HG03571 (cell line): ENCODE measurements around the gene DIP2C.
"Not testable (repeated sequence)": the region's sequence is repeated elsewhere in the genome, so short reads cannot be mapped to it uniquely, and the experiment has no call there.

ENCODE experiments used
- ATAC-seq: cut with Tn5 transposase; IDR thresholded peaks from one replicate; pipeline ENCODE4 v1.9.1; 2021; ENCODE audit not compliant: unreplicated experiment

The DIP2C gene

DNA sequence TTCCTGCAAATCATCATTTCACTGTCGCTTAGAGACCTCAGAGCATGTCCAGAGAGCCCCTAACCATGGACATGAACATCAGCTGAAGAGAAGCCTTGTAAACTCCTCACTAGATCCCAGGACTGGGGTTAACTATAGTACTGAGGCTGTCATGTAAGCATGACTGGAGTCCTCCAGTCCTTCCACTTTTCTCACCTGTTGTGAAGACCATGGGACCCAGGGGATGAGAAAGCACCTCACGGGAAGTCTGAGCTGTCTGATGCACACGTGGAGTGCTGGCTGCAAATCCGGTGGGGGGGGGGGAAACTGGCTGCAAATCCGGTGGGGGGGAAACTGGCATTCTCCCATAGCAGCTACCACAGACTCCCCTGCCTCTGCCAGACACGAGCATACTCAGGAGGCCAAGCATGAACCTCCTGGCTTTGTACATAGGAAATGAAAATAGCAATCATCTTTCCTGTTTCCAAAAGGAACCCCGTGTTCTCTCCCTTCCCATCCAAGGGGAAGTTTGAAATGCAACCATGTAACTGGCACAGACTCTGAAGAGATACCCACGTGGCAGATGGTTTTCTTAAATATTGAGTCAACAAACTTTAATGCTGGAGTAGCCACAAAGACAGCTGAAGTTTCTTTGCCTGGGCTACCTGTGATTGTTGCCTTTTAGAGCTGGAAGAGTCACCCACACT lies 292.8 kb downstream of the DIP2C start:
- ATAC-seq = no peak

DNA sequence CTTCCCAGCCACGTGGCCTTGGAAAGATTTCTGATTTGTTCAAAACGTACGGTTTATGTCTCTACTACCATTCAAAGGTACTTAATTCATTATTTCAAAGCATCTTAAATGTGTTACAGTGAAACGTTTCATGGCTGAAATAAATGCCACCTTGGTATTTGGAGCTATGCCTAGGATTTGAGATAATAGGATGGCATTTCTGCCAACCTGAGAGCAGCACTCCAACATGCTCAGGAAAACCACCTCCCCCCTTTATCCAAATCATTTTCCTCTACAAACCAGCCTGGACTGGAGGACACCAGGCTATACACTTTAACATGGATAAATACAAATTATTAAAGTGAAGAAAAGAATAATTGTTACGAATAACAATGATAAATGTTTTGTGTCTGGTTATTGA lies 293.4 kb downstream of the DIP2C start:
- no peak for ATAC-seq

DNA sequence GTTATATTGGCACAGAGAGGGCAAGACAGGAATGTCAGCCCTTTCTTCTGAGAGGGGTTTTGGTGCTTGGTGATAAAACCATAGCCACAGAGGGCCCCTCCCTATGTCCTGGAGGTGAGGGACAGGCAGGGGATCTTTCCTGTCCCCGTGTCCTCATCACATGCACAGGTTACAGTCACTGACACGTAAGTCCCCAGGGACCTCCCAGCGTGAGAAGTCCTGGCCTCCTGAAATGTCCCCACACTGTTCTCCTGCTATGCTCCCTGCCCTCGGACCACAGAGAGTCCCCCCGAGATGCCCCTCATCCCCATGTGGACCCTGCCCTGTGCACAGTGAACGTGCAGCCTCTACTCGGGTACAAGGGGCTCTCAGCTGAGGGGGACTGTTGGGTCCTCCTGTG lies 293.8 kb downstream of the DIP2C start:
- ATAC-seq = no peak

- ATAC-seq = not testable (repeated sequence)
Measured at GRCh38 chr10:394439-395101, 294.9 kb downstream of the DIP2C start.

- no peak for ATAC-seq
Measured at GRCh38 chr10:393787-394438, 295.6 kb downstream of the DIP2C start.

- no peak for ATAC-seq
Measured at GRCh38 chr10:393106-393745, 296.2 kb downstream of the DIP2C start.

DNA sequence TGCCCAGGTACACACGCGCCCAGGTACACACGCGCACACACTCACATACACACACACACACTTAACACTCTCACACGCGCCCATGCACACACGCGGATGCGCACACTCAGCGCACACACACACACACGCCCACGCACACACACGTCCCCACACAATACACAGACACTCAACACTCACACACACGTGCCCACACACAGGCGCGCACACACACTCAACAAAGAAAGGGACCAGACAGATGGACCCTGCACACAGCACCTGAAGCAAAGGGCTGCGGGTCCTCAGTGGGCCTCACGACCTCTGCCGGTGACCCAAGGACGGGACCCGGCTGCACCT lies 296.8 kb downstream of the DIP2C start:
- no peak for ATAC-seq

DNA sequence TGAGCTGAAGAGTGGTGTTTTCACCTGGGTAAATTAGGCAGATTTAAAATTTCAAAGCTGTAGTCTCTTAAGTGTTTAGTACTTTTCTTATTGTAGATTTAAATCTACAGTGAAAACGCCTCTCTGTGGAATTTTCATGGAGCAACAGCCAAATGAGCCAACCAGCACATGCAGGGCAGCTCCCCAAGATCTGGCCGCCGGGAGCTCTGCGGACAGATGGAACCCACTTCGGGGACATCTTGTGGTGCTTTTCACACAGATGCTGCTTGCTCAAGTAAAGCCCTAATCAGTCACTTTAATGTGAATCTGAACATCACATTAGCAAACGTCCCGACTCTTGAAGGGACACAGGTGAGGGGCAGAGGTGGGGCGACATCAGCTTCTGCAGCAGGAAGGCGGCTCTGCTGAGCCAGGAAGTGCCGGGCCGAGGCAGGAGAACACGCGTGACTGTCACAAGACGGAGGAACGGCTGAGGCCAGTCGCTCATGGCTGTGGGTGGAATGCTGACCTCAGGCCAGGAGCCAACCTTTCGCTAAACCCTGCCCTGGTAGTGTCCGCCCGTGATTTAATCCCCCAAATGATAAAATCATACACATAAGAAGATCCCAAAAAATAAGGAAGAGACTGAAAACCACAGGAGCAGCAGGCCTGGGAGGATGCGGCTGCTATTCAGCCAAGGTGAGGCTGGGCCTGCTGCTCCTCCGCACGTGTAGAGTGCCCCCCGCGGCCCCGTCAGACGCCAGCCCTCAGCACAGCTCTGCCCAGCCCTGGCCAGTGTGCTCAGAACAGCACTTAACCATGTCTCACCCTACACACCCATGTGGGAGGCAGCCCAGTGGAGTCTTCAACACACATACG lies 297.4 kb downstream of the DIP2C start:
- no peak for ATAC-seq

DNA sequence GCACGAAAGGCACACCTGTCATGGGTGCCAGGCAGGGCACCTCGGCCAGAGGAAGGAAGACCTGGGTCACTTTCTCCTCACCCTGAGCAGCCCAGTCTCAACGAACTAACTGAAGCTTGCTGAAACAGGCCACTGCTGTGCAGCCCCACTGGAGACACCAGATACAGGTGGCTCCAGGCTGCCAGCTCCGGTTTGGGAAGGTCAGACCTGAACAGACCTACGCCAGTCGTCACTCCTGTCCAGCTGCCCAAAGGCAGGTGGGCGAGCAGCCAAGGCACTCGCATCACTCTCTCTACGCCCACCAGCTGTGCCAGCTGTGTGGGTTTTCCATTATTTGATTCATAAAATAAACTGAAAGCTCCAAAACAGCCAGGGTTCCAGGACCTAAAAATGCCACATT lies 298.2 kb downstream of the DIP2C start:
- ATAC-seq = no peak

DNA sequence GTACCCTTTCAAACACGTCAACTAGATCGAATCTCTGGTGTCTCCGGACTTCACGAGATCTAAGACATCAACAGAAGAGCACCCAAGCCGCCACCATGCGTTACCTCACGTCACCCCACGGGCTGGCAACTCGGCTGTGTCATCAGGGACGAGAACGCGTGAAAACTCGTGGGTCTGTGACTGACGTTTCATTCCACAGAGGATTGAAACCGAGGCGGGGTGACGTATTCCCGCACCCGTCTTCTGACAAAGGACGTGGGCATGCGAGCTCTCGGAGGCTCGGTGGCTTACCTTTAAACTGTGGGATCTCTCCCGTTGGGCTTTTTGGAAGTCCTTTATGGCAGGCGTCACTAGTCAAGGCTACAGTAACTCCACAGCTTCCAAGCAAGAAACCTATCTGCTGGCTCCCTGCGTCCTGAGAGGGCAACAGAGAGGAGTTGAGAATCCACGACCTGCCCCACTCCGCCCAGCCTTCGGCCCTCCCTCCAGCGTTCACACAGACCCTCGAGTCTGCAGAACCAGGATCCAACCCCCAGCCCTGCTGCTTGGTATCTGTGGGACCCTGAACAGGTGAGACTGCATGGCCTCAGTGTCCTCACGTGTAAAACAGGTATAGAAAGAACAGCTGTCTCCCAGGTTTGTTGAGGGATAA lies 298.9 kb downstream of the DIP2C start:
- ATAC-seq = no peak

DNA sequence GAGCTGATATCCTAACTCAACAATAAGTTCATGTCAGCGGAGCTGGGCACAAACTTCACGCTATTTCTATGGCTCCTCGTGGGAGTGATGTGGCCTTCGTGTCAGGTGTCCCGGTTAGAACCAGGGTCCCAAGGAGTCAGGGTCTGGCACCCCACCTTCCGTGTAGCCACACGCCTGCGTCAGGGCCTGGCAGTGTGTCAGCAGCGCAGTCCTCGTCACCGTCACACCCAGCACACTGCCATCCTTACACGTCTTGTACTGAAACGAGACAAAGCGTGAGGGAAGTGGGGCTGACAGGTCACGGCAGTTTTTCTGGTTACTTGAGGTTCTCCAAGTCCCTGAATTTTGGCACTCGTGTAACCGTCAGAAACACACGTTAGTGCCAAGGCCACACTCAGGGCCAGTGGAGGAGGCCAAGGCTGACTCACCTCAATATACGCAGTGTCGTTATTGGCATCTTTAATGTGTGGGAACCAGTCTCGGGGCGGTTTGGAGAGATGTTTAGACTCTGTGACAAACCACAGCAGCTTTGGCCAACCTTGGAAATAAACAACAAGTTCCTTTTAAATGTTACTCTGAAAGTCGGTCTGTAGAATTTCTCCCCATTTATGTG lies 299.5 kb downstream of the DIP2C start:
- no peak for ATAC-seq

DNA sequence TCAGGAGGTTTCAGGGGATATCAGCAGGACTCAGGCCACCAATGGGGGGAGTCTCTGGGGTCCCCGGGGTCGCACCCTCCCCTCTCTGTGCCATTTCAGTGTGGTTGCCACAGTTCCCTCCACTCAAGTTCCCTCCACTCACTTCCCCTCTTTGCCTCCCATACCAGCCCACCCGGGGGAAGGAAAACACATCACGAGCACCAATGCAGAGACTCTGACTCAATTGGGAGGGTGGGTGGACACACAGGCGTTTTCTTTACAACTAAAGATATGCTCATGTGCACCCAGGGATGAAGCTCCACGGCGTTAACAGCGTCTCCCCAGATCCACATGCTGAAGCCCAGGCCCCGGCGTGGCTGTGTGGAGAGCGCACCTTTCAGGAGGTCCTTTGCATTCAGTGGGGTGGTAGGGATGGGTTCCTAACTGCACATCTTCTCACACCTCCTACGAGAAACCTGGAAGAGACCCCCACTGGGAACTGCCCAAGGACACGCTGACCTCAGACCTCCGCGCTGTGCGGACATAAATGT lies 300.1 kb downstream of the DIP2C start:
- ATAC-seq = no peak

GRCh38 chr10:388661-389045 lies 300.8 kb downstream of the DIP2C start:
- ATAC-seq = no peak

GRCh38 chr10:387909-388660 lies 301.4 kb downstream of the DIP2C start:
- no peak for ATAC-seq

- no peak for ATAC-seq
Measured at GRCh38 chr10:387593-387891, 301.9 kb downstream of the DIP2C start.

DNA sequence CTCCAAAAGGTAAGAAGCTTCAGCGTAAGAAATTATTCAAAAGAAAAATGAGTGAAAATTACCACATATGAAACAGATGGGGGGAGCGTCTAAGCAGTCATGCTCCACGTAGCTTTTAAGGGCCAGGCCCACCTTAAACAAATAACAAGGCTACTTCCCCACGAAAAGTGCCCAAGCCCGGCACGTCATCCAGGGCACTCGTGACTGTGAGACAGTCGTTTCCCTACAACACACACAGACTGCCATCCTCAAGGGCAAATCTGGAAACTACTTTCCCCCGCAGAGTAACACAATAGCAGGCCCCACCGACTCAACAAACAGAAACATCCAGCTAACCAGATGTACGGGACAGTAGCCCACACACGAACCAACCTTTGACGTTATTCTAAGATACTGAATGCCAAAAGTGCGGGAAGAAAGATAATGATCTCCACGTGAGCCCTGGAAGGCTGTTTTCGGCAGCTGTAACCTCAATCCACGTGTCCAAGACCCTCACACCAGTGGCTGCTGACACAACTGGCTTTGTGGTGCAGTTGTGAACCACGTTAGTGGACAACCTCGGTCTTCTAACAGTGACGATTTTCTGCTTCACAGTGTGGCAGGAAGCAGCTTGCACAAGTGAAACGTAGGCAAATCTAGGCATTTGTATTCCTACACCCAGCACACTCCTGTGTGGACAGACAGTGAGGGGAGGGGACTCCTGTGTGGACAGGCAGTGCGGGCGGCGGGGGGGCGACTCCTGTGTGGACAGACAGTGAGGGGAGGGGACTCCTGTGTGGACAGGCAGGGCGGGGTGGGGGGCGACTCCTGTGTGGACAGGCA lies 302.5 kb downstream of the DIP2C start:
- no peak for ATAC-seq

DNA sequence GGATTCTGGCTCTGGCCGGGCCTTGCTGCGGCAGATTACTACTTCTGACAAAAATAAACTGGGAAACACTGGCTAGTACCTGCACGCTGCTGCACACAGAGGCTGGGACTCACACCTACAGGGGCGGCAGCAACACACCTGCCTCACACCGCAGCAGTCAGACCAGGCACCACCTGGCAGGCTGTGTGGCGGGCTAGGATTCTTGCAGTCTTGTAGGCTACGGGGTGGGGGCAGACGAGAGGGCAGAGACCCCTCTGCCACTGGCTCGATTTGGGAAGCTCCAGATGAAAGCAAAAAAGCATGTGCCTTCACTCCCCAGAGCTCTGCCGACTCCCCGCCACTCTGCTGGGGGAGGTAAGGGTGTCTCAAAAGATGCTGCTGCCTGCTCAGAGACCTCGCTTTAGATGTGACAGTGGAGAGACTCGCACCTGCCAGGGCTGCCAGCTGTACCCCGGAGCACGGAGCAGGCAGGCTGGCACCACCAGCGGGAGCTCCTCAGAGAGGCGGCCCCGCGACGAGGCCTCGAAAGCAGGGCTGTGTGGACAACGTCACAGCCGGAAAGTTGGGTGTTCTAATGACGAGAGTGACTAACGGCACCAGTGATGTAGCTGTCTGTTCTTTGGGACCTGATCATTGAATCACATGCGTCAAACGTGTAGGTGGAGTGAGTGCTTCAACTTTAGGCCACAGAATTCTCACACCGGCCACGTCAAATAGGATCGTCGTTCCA lies 303.7 kb downstream of the DIP2C start:
- ATAC-seq = no peak
